Inflammatory macrophage (primary cell): ENCODE results near the gene ADSL.

Experiments used
- DNase-seq, 2 donors: peaks; one replicate each; pipeline ENCODE4 v3.0.0-alpha.2; 2020 to 2022

The ADSL gene

GRCh38 chr22:40420341-40421081 is 74.2 kb downstream of the ADSL start:
- DNase-seq, result no peak

GRCh38 chr22:40421082-40421350 is 74.7 kb downstream of the ADSL start:
- no peak for DNase-seq

GRCh38 chr22:40421941-40422340 is 75.6 kb downstream of the ADSL start:
- no peak for DNase-seq

DNA sequence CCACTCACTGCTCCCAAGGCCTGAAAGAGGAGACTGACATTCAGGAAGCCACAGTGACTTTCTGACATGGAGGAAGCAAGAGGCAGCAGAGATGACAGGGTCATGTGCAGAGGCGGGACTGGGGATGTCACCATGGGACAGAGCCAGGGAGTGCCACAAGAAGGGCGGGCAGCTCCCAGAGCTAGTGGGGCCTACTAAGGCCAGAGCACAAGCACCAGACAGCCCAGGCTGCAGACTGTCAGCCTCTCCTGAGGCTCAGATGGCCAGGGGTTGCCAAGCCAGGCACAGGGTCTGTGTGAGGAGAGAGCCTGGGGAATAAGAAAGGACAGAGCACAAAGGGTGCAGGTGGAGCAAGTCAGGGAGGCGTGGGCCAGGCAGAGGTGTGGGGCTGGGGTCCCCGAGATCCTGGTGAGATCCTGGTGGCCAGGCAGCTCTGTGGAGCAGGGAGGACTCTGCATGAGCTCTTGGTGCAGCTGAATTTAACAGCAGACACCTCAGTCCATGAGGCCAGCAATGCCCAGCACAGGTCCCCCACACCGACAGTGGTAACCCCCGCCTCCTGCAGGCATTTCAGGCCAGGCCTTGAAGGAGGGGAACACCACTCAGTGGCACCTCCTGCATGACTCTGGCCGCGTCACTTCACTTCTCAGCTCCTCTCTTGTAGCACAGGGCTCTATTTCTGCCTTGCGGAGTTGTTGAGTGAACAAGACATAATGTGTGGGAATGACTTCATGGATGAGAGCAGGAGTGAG is 76.4 kb downstream of the ADSL start:
- peak; percentile 86 to 93 for DNase-seq

GRCh38 chr22:40423310-40423688 is 77.0 kb downstream of the ADSL start:
- DNase-seq, result peak; percentile 59 to 77

- DNase-seq, result no peak
Measured at GRCh38 chr22:40423882-40424640, 77.8 kb downstream of the ADSL start.

- DNase-seq, result peak; percentile 75 to 93
Measured at GRCh38 chr22:40425082-40425481, 78.8 kb downstream of the ADSL start.

DNA sequence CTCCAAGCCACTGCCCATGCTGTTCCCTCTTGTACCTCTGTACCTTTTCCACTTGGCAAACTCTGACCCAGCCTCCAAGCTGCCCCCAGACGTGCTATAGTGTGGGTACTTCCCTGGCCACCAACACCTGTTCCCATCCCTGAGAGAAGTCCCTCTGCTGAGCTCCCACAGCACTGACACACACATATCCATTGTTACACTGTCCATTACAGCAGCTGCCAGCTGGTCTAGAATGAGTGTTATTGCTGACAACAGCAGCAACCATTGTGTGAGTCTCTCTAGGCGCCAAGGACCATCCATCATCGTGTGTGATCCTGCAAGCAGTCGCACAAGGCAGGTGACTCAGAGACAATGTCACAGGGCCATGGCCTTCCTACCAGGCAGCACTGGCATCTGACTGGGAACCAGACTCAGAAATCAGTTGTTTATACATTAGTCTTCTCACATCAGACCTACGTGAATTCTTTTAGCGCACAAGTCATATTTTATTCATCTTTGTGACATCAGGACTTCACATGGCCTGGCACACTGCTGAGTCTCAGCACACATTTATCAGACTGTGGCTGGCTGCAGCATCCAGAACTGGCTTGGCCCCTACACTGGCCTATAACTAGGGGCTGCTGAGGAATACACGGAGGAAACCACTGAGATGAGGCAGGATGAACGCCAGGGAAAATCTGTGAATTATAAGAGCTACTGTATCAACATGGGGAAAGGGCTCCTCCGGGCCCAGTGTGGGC is 80.5 kb downstream of the ADSL start:
- DNase-seq, result peak in 1 of 2 donors; percentile 31

- DNase-seq, result no peak
Measured at GRCh38 chr22:40428796-40429195, 82.5 kb downstream of the ADSL start.

- no peak for DNase-seq
Measured at GRCh38 chr22:40429481-40429880, 83.2 kb downstream of the ADSL start.

DNA sequence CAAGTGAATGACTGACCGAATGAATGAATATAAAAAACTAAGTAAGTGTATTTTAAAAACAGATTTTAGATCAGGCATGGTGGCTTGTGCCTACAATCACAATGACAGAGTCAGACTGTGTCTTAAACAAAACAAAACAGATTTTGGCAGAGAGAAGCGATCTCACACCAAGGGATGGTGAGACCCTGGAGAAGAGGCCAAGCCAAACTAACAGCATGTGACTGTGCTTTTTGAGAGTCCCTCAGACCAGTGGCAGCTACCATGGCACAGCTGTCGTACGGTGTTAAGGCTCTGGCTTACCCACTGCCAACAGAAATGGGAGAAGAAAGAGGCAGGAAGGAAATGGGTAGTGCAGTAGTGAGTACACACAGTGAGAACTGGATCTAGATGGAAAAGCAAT is 84.7 kb downstream of the ADSL start:
- DNase-seq, result no peak

GRCh38 chr22:40432157-40432556 is 85.9 kb downstream of the ADSL start:
- peak; percentile 76 to 85 for DNase-seq

- no peak for DNase-seq
Measured at GRCh38 chr22:40432625-40433024, 86.3 kb downstream of the ADSL start.

DNA sequence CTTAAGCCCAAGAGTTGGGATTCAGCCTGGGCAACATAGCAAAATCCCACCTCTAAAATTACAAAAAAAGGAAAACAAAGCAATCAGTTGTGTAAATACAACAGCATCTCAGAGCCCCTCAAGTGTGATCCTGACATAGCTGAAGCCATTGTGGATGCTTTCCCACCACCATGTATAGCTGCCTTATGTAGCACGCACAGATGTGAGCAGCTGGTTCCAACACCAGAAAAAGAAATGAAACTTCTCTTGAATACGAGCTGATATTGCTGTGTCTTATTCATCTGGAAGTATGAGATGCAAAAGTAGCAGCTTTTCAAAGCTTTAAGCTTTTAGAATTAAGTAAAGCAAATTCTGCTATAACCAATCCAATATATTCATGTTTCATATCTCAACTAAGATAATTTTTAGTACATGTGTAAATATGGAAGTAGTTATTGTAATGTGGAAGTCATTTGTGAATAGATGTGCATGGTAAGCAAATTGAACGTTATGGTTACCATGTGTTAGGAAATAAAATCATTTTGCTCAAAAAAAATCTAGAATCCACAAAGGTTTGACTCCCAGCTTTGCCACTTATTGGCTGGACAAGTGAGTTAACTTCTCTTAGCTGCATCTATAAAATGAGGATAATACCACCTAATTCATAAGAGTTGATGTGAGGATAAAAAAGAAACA is 87.3 kb downstream of the ADSL start:
- DNase-seq, result peak in 1 of 2 donors; percentile 36

DNA sequence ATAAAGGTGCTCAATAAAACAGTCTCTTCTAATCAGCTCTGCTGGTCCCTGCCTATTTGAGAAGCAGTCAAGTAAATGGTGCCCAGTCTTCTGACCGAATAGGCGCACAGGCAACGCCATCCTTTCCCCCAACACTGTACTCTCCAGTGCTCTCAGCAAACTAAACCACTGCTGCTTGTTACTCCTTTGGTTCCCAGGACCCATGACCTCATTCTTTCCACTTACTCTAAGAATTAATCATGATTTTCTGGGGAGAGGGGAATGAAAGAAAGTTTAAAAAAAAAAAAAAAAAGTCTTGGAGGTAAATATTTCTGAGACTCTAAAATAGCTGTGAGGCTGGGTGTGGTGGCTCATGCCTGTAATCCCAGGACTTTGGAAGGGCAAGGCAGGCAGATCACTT is 87.8 kb downstream of the ADSL start:
- DNase-seq, result no peak

GRCh38 chr22:40434745-40435144 is 88.4 kb downstream of the ADSL start:
- peak; percentile 53 to 70 for DNase-seq

- DNase-seq, result peak; percentile 86 to 91
Measured at GRCh38 chr22:40436505-40437431, 90.5 kb downstream of the ADSL start.
